H1 (cell line): Measurements from ENCODE around the gene OSBPL6. TPM values are rescaled to one million over a fixed set of nuclear protein-coding genes. Genes with fewer than 3 reads are reported as not detected.

Experiments
- CHD7 ChIP-seq: fragments of 300-600 bp; sonication (generic); IDR thresholded peaks from 2 replicates; pipeline ENCODE4 v1.7.1; 2012; ENCODE audit warnings: low read length, moderate library complexity, mild to moderate bottlenecking, inconsistent platforms; ENCODE audit not compliant: insufficient replicate concordance
- CTBP2 ChIP-seq: IDR thresholded peaks from 2 replicates; pipeline ENCODE4 v1.7.0; 2011; ENCODE audit warnings: borderline replicate concordance, mild to moderate bottlenecking, moderate library complexity, mixed read lengths, low read length; ENCODE audit not compliant: insufficient read depth, insufficient read length
- EP300 ChIP-seq, 2 experiments: IDR thresholded peaks; 1 replicate in 1 of 2; 2 replicates in 1 of 2; pipeline ENCODE4 v1.6.1; 2011 to 2012; ENCODE audit warnings: low read depth in 2 of 2, low read length in 2 of 2, mild to moderate bottlenecking in 2 of 2, borderline replicate concordance in 1 of 2, inconsistent platforms in 1 of 2, moderate library complexity in 1 of 2
- TAF7 ChIP-seq: optimal IDR thresholded peaks from 2 replicates; pipeline ENCODE3; 2011; ENCODE audit warnings: low read depth, mild to moderate bottlenecking, inconsistent platforms, low read length, moderate library complexity, borderline replicate concordance
- ZNF274 ChIP-seq: IDR thresholded peaks from 2 replicates; pipeline ENCODE4 v1.7.0; 2012; ENCODE audit warnings: low read length, borderline replicate concordance; ENCODE audit errors: extremely low read depth
- polyA plus RNA-seq, 7 experiments: library from polyadenylated mRNA; depleted of rRNA in 3 of 7; stranded (reverse) in 5 of 7; unstranded in 2 of 7; fragments of >200 nt in 5 of 7; fragments of 200-250 nt in 2 of 7; gene quantifications; 1 replicate in 5 of 7; 2 replicates in 1 of 7; 4 replicates in 1 of 7; pipeline versions ENCODE4 v1.2.1 to v1.2.3, GENCODE V29; 2011 to 2013; ENCODE audit warnings: missing spikeins in 2 of 7, mixed read lengths in 2 of 7
- total RNA-seq: library from RNA; stranded (reverse); fragmentation: NEBNext Ultra II Directional; extraction: Animal tissue kit (Norgen Biotek cat#: 25700); gene quantifications from 2 replicates; pipeline ENCODE4 v1.2.1, GENCODE V29; 2021

Gene OSBPL6
- total and polyA plus RNA-seq, 2 of the 8 experiments (the other 6 are each of a cell fraction or from before 2014, with no cell fraction given) = 1.7 to 5.6 TPM

GRCh38 chr2:178275600-178275999 lies 81.3 kb downstream of the OSBPL6 start (continued):
- TF ChIP-seq ZNF274 (no peak), CTBP2 (no peak), EP300 (IDR thresholded peaks at IDR 0.05; ENCODE audit: borderline replicate concordance in 1 of 2, low read depth in 2 of 2, low read length in 2 of 2) (no peak), TAF7 (no peak), CHD7 (no peak)
